Natural killer cell (primary cell): ENCODE measurements around the gene CRACR2A. TPM values are rescaled to one million over a fixed set of nuclear protein-coding genes. Genes with fewer than 3 reads are reported as not detected.

ENCODE experiments used
- ATAC-seq, 3 donors: fragments of 150-1000 bp in 2 of 3; fragments of 200-7000 bp in 1 of 3; cut with Tn5 transposase; 1 replicate in 1 of 3; 2 replicates in 2 of 3; pipeline ENCODE4 v1.10.0; 2021; ENCODE audit warnings: mild to moderate bottlenecking in 2 of 3, moderate library complexity in 2 of 3
- DNase-seq, 2 donors: peaks; one replicate each; pipeline versions ENCODE4 v3.0.0 to v3.0.0-alpha.2; 2013 to 2021; ENCODE audit warnings: mixed read lengths in 1 of 2
- H3K27ac ChIP-seq: one replicate; pipeline ENCODE4 v1.5.1; 2013; ENCODE audit warnings: mild to moderate bottlenecking, low read length
- H3K27me3 ChIP-seq: one replicate; pipeline ENCODE4 v1.6.1; 2013; ENCODE audit warnings: low read length; ENCODE audit not compliant: control insufficient read depth, insufficient read depth
- H3K36me3 ChIP-seq: one replicate; pipeline ENCODE4 v1.6.1; 2013; ENCODE audit warnings: low read length; ENCODE audit not compliant: control insufficient read depth, insufficient read depth
- H3K4me1 ChIP-seq: one replicate; pipeline ENCODE4 v1.6.1; 2013; ENCODE audit warnings: low read length; ENCODE audit not compliant: control insufficient read depth, insufficient read depth
- H3K4me3 ChIP-seq: one replicate; pipeline ENCODE4 v1.5.1; 2013; ENCODE audit warnings: low read length
- H3K9me3 ChIP-seq: one replicate; pipeline ENCODE4 v1.6.1; 2013; ENCODE audit warnings: low read length; ENCODE audit not compliant: control insufficient read depth, insufficient read depth
- H3K27ac Mint-ChIP-seq, 2 donors: one replicate each; pipeline ENCODE4 v1.8.0; 2022; ENCODE audit warnings: mild to moderate bottlenecking in 2 of 2, mixed read lengths in 2 of 2, moderate library complexity in 1 of 2
- H3K27me3 Mint-ChIP-seq, 2 donors: one replicate each; pipeline ENCODE4 v1.8.0; 2022; ENCODE audit warnings: low read depth in 2 of 2, mixed read lengths in 2 of 2
- H3K36me3 Mint-ChIP-seq: one replicate; pipeline ENCODE4 v1.8.0; 2022; ENCODE audit warnings: mixed read lengths
- H3K4me1 Mint-ChIP-seq, 2 donors: one replicate each; pipeline ENCODE4 v1.8.0; 2022; ENCODE audit warnings: mixed read lengths in 2 of 2
- H3K4me3 Mint-ChIP-seq: one replicate; pipeline ENCODE4 v1.8.0; 2022; ENCODE audit warnings: mild to moderate bottlenecking, moderate library complexity, mixed read lengths
- H3K9me3 Mint-ChIP-seq, 2 donors: one replicate each; pipeline ENCODE4 v1.8.0; 2022; ENCODE audit warnings: mixed read lengths in 2 of 2
- CTCF ChIP-seq: fragments of 200-600 bp; IDR thresholded peaks from one replicate; pipeline ENCODE4 v1.8.0; 2022; ENCODE audit warnings: antibody characterized with exemption
- WGBS: methylation state at CpG from one replicate; pipeline ENCODE4 v1.1.7; 2013; ENCODE audit warnings: missing lambda C conversion rate; ENCODE audit not compliant: insufficient coverage; 5-methylcytosine and 5-hydroxymethylcytosine counted together
- intact Hi-C: fragments of 100-400 bp; cut with micrococcal nuclease; formaldehyde crosslinking; loops from one replicate; pipeline ENCODE4 v1.14.2; 2022
- total RNA-seq, 4 donors: library from RNA; stranded (reverse); fragments of 120-200 nt in 1 of 4; gene quantifications; one replicate each; pipeline versions ENCODE4 v1.2.3 to v1.2.4, GENCODE V29; 2013 to 2022

The CRACR2A gene
- total RNA-seq, 3 donors from 2014 or later (not counting 1 experiment from before 2014, with no cell fraction given) = 59.8 to 94.4 (median 80.5) TPM

GRCh38 chr12:3677609-3678008 lies 75.3 kb downstream of the CRACR2A start:
- peaks cover 61% of the 10 kb centered on the region for H3K36me3 ChIP-seq
- intact Hi-C loops = no loop called here
- H3K27ac Mint-ChIP-seq = peak overlapping the region; percentile 4 to 7
- H3K4me1 Mint-ChIP-seq = peaks cover 4 to 5% of the 10 kb centered on the region in 2 donors
- TF ChIP-seq CTCF = no peak
- no peak overlapping the region for H3K27ac ChIP-seq
- peaks cover 14% of the 10 kb centered on the region for H3K36me3 Mint-ChIP-seq
- no peak for ATAC-seq
- H3K4me3 Mint-ChIP-seq = no peak overlapping the region
- no peaks in the 10 kb centered on the region for H3K27me3 Mint-ChIP-seq
- no peaks in the 10 kb centered on the region for H3K9me3 ChIP-seq
- DNase-seq = no peak
- no peaks in the 10 kb centered on the region for H3K27me3 ChIP-seq
- no peaks in the 10 kb centered on the region for H3K9me3 Mint-ChIP-seq
- 96% methylated on average over 5 of the region's 5 CpGs for WGBS
- no peaks in the 10 kb centered on the region for H3K4me1 ChIP-seq
- H3K4me3 ChIP-seq = no peak overlapping the region

- DNase-seq (no peak), ATAC-seq (no peak)
- Histone ChIP-seq H3K27ac (no peak overlapping the region), H3K9me3 (no peaks in the 10 kb centered on the region), H3K36me3 (peaks cover 83% of the 10 kb centered on the region), H3K27me3 (no peaks in the 10 kb centered on the region), H3K4me1 (no peaks in the 10 kb centered on the region), H3K4me3 (no peak overlapping the region)
- no peaks in the 10 kb centered on the region for H3K27me3 Mint-ChIP-seq
- TF ChIP-seq CTCF = no peak
- intact Hi-C loops = no loop called here
- peaks cover 22% of the 10 kb centered on the region for H3K36me3 Mint-ChIP-seq
- H3K9me3 Mint-ChIP-seq = no peaks in the 10 kb centered on the region
- no peak overlapping the region for H3K27ac Mint-ChIP-seq
- 96% methylated on average over 9 of the region's 9 CpGs for WGBS
- no peak overlapping the region for H3K4me3 Mint-ChIP-seq
- peaks cover 10 to 25% of the 10 kb centered on the region in 2 donors for H3K4me1 Mint-ChIP-seq
Measured at GRCh38 chr12:3673981-3674708, 78.8 kb downstream of the CRACR2A start.

- H3K9me3 ChIP-seq = no peaks in the 10 kb centered on the region
- no peak overlapping the region for H3K27ac ChIP-seq
- H3K4me3 Mint-ChIP-seq = no peak overlapping the region
- peaks cover 6 to 20% of the 10 kb centered on the region in 2 donors for H3K4me1 Mint-ChIP-seq
- H3K27ac Mint-ChIP-seq = peak overlapping the region in 1 of 2 donors; percentile 21
- WGBS = 91% methylated on average over 2 of the region's 2 CpGs
- DNase-seq = no peak
- H3K9me3 Mint-ChIP-seq = no peaks in the 10 kb centered on the region
- H3K27me3 Mint-ChIP-seq = no peaks in the 10 kb centered on the region
- intact Hi-C loops = no loop called here
- H3K36me3 ChIP-seq = peaks cover 82% of the 10 kb centered on the region
- H3K4me3 ChIP-seq = no peak overlapping the region
- peaks cover 22% of the 10 kb centered on the region for H3K36me3 Mint-ChIP-seq
- no peak for ATAC-seq
- H3K27me3 ChIP-seq = no peaks in the 10 kb centered on the region
- H3K4me1 ChIP-seq = no peaks in the 10 kb centered on the region
- no peak for TF ChIP-seq CTCF
Measured at GRCh38 chr12:3672113-3672509, 80.8 kb downstream of the CRACR2A start.
